WERI-Rb-1 (cell line): ENCODE results near the gene MYD88.

Source experiments
- DNase-seq: peaks from one replicate; pipeline ENCODE4 v3.0.0-alpha.2; 2020
- H3K27ac ChIP-seq: fragments of 250-450 bp; sonication (Bioruptor Pico); 2 replicates; pipeline ENCODE4 v1.5.1; 2020; ENCODE audit warnings: mild to moderate bottlenecking, moderate library complexity
- H3K27me3 ChIP-seq: fragments of 250-450 bp; sonication (Bioruptor Pico); 2 replicates; pipeline ENCODE4 v1.5.1; 2021; ENCODE audit warnings: mild to moderate bottlenecking, low read depth, moderate library complexity; ENCODE audit not compliant: insufficient read depth, severe bottlenecking
- H3K36me3 ChIP-seq: fragments of 250-450 bp; sonication (Bioruptor Pico); 2 replicates; pipeline ENCODE4 v1.5.1; 2020; ENCODE audit warnings: mild to moderate bottlenecking, moderate library complexity
- H3K4me3 ChIP-seq: 2 replicates; pipeline ENCODE4 v1.5.1; 2011; ENCODE audit warnings: low read depth, mild to moderate bottlenecking, control low read depth, low read length
- H3K9me3 ChIP-seq: fragments of 250-450 bp; sonication (Bioruptor Pico); 2 replicates; pipeline ENCODE4 v1.5.1; 2021; ENCODE audit warnings: mild to moderate bottlenecking, moderate library complexity; ENCODE audit not compliant: severe bottlenecking
- CTCF ChIP-seq: IDR thresholded peaks from 2 replicates; pipeline ENCODE4 v1.5.1; 2011; ENCODE audit warnings: low read depth, mild to moderate bottlenecking, control low read depth, inconsistent platforms, low read length

Gene MYD88

GRCh38 chr3:38138349-38139190 is at the start of gene MYD88:
TSS of gene MYD88 (plus strand) at chr3:38138661. CDS start at chr3:38138701, 40 bp downstream.
- Histone ChIP-seq H3K36me3 (peaks cover 11% of the 10 kb centered on the region), H3K9me3 (no peaks in the 10 kb centered on the region), H3K27ac (peak within 1 kb of the TSS; percentile 52), H3K4me3 (peak within 1 kb of the TSS; percentile 82), H3K27me3 (peaks cover 2% of the 10 kb centered on the region)
- TF ChIP-seq CTCF, result no peak
- DNase-seq, result no peak

- no peak overlapping the region for H3K27ac ChIP-seq
- no peaks in the 10 kb centered on the region for H3K27me3 ChIP-seq
- H3K9me3 ChIP-seq, result peaks cover under 1% of the 10 kb centered on the region
- TF ChIP-seq CTCF, result no peak
- no peaks in the 10 kb centered on the region for H3K36me3 ChIP-seq
- DNase-seq, result no peak
- no peak overlapping the region for H3K4me3 ChIP-seq
Observed at GRCh38 chr3:38089163-38089562, 49.3 kb upstream of the MYD88 start.

- no peak for DNase-seq
- H3K36me3 ChIP-seq, result no peaks in the 10 kb centered on the region
- no peaks in the 10 kb centered on the region for H3K9me3 ChIP-seq
- H3K27ac ChIP-seq, result no peak overlapping the region
- H3K4me3 ChIP-seq, result no peak overlapping the region
- H3K27me3 ChIP-seq, result no peaks in the 10 kb centered on the region
- no peak for TF ChIP-seq CTCF
Observed at GRCh38 chr3:38090453-38090852, 48.0 kb upstream of the MYD88 start.

- H3K27ac ChIP-seq, result no peak overlapping the region
- H3K27me3 ChIP-seq, result no peaks in the 10 kb centered on the region
- no peak overlapping the region for H3K4me3 ChIP-seq
- TF ChIP-seq CTCF, result no peak
- no peak for DNase-seq
- H3K9me3 ChIP-seq, result no peaks in the 10 kb centered on the region
- H3K36me3 ChIP-seq, result no peaks in the 10 kb centered on the region
Observed at GRCh38 chr3:38094999-38095398, 43.5 kb upstream of the MYD88 start.

GRCh38 chr3:38095669-38096483 is 42.6 kb upstream of the MYD88 start:
- no peak for DNase-seq
- no peak overlapping the region for H3K4me3 ChIP-seq
- no peaks in the 10 kb centered on the region for H3K27me3 ChIP-seq
- no peak overlapping the region for H3K27ac ChIP-seq
- H3K36me3 ChIP-seq, result no peaks in the 10 kb centered on the region
- no peak for TF ChIP-seq CTCF
- H3K9me3 ChIP-seq, result no peaks in the 10 kb centered on the region
